SK-N-SH (cell line): Measurements from ENCODE around the gene SIDT1. TPM values are rescaled to one million over a fixed set of nuclear protein-coding genes. Genes with fewer than 3 reads are reported as not detected.

ENCODE experiments used
- CTCF ChIA-PET: fragments of 300-600, 350-600 bp; formaldehyde crosslinking; extraction: SDS; loops from one replicate; lab custom pipeline; 2021; lab: Yijun Ruan, JAX
- POLR2A ChIA-PET: fragments of 350-600 bp; sonication (Branson Sonifier 250); formaldehyde crosslinking; extraction: SDS; loops from one replicate; lab custom pipeline; 2020; ENCODE audit warnings: antibody characterized with exemption, inconsistent platforms; lab: Yijun Ruan, JAX
- DNase-seq: peaks from one replicate; pipeline ENCODE4 v3.0.0; 2012
- H2AFZ ChIP-seq: fragments of 200-600 bp; sonication (generic); 2 replicates; pipeline ENCODE4 v1.8.1; 2016; ENCODE audit warnings: antibody characterized with exemption, mild to moderate bottlenecking, low read depth
- H3F3A ChIP-seq: fragments of 200-600 bp; sonication (generic); replicated peaks from 2 replicates; pipeline ENCODE3; 2016; ENCODE audit warnings: antibody characterized with exemption, mild to moderate bottlenecking; ENCODE audit not compliant: insufficient read depth
- H3K27ac ChIP-seq, 2 experiments: fragments of 200-500 bp in 1 of 2; fragments of 200-600 bp in 1 of 2; sonication (Bioruptor generic) in 1 of 2; sonication (generic), shearing (Covaris generic) in 1 of 2; 2 replicates each; pipeline versions ENCODE4 v1.5.1 to v1.6.1; 2014 to 2016; ENCODE audit warnings: low read depth in 2 of 2, inconsistent platforms in 1 of 2, low read length in 1 of 2, mild to moderate bottlenecking in 1 of 2, mixed read lengths in 1 of 2
- H3K27me3 ChIP-seq: fragments of 200-600 bp; sonication (generic), shearing (Covaris generic); 2 replicates; pipeline ENCODE4 v1.6.1; 2016; ENCODE audit warnings: mixed run types; ENCODE audit not compliant: insufficient read depth
- H3K36me3 ChIP-seq, 2 experiments: fragments of 200-500 bp in 1 of 2; fragments of 200-600 bp in 1 of 2; sonication (Bioruptor generic) in 1 of 2; sonication (generic) in 1 of 2; replicated peaks in 1 of 2; 2 replicates each; pipeline versions ENCODE3 to v1.5.1; 2014 to 2016; ENCODE audit warnings: low read length in 1 of 2, mild to moderate bottlenecking in 1 of 2; ENCODE audit not compliant: insufficient read depth in 2 of 2, control insufficient read depth in 1 of 2
- H3K4me1 ChIP-seq, 2 experiments: fragments of 200-500 bp in 1 of 2; fragments of 200-600 bp in 1 of 2; sonication (Bioruptor generic) in 1 of 2; sonication (generic), shearing (Covaris generic) in 1 of 2; 2 replicates each; pipeline versions ENCODE4 v1.5.1 to v1.6.1; 2014 to 2016; ENCODE audit warnings: low read depth in 1 of 2, low read length in 1 of 2, mixed run types in 1 of 2; ENCODE audit not compliant: insufficient read depth in 2 of 2, control insufficient read depth in 1 of 2
- H3K4me2 ChIP-seq: fragments of 200-600 bp; sonication (generic), shearing (Covaris generic); 2 replicates; pipeline ENCODE4 v1.6.1; 2017; ENCODE audit warnings: mixed run types
- H3K4me3 ChIP-seq, 2 experiments: fragments of 200-500 bp in 1 of 2; fragments of 200-600 bp in 1 of 2; sonication (Bioruptor generic) in 1 of 2; sonication (generic), shearing (Covaris generic) in 1 of 2; 2 replicates each; pipeline versions ENCODE4 v1.5.1 to v1.8.1; 2014 to 2016; ENCODE audit warnings: low read depth in 2 of 2, inconsistent platforms in 1 of 2, low read length in 1 of 2, mild to moderate bottlenecking in 1 of 2, mixed read lengths in 1 of 2, moderate library complexity in 1 of 2
- H3K79me2 ChIP-seq: fragments of 200-600 bp; sonication (generic); 2 replicates; pipeline ENCODE4 v1.8.1; 2017; ENCODE audit warnings: mild to moderate bottlenecking; ENCODE audit not compliant: insufficient read depth
- H3K9ac ChIP-seq: fragments of 200-600 bp; sonication (generic); 2 replicates; pipeline ENCODE4 v1.6.1; 2017; ENCODE audit warnings: mixed run types
- H3K9me2 ChIP-seq: fragments of 200-600 bp; sonication (generic); 2 replicates; pipeline ENCODE4 v1.6.1; 2017; ENCODE audit warnings: mixed run types
- H3K9me3 ChIP-seq: fragments of 200-600 bp; sonication (generic); 2 replicates; pipeline ENCODE4 v1.6.1; 2017; ENCODE audit warnings: mixed run types, mild to moderate bottlenecking, moderate library complexity
- H4K20me1 ChIP-seq: fragments of 200-600 bp; sonication (generic); 2 replicates; pipeline ENCODE4 v1.6.1; 2017; ENCODE audit warnings: mild to moderate bottlenecking, mixed run types; ENCODE audit not compliant: insufficient read depth
- CHD2 ChIP-seq: fragments of 150-350 bp; IDR thresholded peaks from 2 replicates; pipeline ENCODE4 v1.6.1; 2018; ENCODE audit warnings: low read length; ENCODE audit not compliant: partially characterized antibody
- CTCF ChIP-seq: fragments of 200-600 bp; sonication (generic); IDR thresholded peaks from 2 replicates; pipeline ENCODE4 v1.6.1; 2017; ENCODE audit warnings: antibody characterized with exemption, mild to moderate bottlenecking, moderate library complexity
- ELF1 ChIP-seq: IDR thresholded peaks from 2 replicates; pipeline ENCODE4 v1.4.0; 2012
- EP300 ChIP-seq, 2 experiments: IDR thresholded peaks; 2 replicates each; pipeline versions ENCODE4 v1.4.0 to v1.6.1; 2012; ENCODE audit warnings: borderline replicate concordance in 1 of 2, low read depth in 1 of 2, low read length in 1 of 2
- EZH2phosphoT487 ChIP-seq: fragments of 200-600 bp; sonication (generic); IDR thresholded peaks from 2 replicates; pipeline ENCODE4 v1.6.1; 2017; ENCODE audit warnings: low read depth, mixed run types, mild to moderate bottlenecking, antibody characterized with exemption, moderate library complexity, borderline replicate concordance
- FOXJ3 ChIP-seq: sonication (generic); formaldehyde crosslinking; IDR thresholded peaks from 2 replicates; pipeline ENCODE4 v1.5.1; 2020; ENCODE audit warnings: mild to moderate bottlenecking, missing genetic modification reagents
- GATA2 ChIP-seq: sonication (generic); formaldehyde crosslinking; IDR thresholded peaks from 2 replicates; pipeline ENCODE4 v1.5.0; 2020; ENCODE audit warnings: mild to moderate bottlenecking, missing genetic modification reagents
- MAX ChIP-seq: IDR thresholded peaks from 2 replicates; pipeline ENCODE4 v1.4.0; 2012; ENCODE audit warnings: low read depth
- NFIC ChIP-seq: IDR thresholded peaks from 2 replicates; pipeline ENCODE4 v1.4.0; 2012; ENCODE audit warnings: borderline replicate concordance
- NRF1 ChIP-seq: IDR thresholded peaks from 2 replicates; pipeline ENCODE4 v1.6.1; 2012; ENCODE audit warnings: low read depth, mild to moderate bottlenecking, low read length
- RCOR1 ChIP-seq: fragments of 150-350 bp; IDR thresholded peaks from 2 replicates; pipeline ENCODE4 v1.6.1; 2017; ENCODE audit warnings: antibody characterized with exemption, low read length
- RXRA ChIP-seq: IDR thresholded peaks from 2 replicates; pipeline ENCODE4 v1.4.0; 2012; ENCODE audit warnings: low read depth, mild to moderate bottlenecking, borderline replicate concordance
- SMC3 ChIP-seq: IDR thresholded peaks from 2 replicates; pipeline ENCODE4 v1.6.1; 2012; ENCODE audit warnings: low read depth, low read length, improper control_type of control experiment
- TCF12 ChIP-seq: IDR thresholded peaks from 2 replicates; pipeline ENCODE4 v1.4.0; 2012
- TEAD4 ChIP-seq: IDR thresholded peaks from 2 replicates; pipeline ENCODE4 v1.4.0; 2012; ENCODE audit warnings: mild to moderate bottlenecking, borderline replicate concordance; ENCODE audit not compliant: insufficient read depth
- USF1 ChIP-seq: IDR thresholded peaks from 2 replicates; pipeline ENCODE4 v1.4.0; 2012; ENCODE audit warnings: low read depth, borderline replicate concordance
- YY1 ChIP-seq: IDR thresholded peaks from 2 replicates; pipeline ENCODE4 v1.4.0; 2012; ENCODE audit warnings: low read depth, mild to moderate bottlenecking
- WGBS: methylation state at CpG from one replicate; pipeline ENCODE4 v1.1.6; 2017; ENCODE audit warnings: low lambda C conversion rate; 5-methylcytosine and 5-hydroxymethylcytosine counted together
- polyA plus RNA-seq, 3 experiments: library from polyadenylated mRNA; depleted of rRNA; stranded (reverse); fragments of >200 nt; gene quantifications; 2 replicates each; pipeline ENCODE4 v1.2.3, GENCODE V29; 2012
- TF ChIP-seq, protein P1 (sequence below): IDR thresholded peaks from 2 replicates; pipeline ENCODE4; 2012
- TF ChIP-seq, protein P2 (sequence below): IDR thresholded peaks from 2 replicates; pipeline ENCODE4 v1.4.0; 2012; ENCODE audit warnings: low read depth, borderline replicate concordance

The SIDT1 gene
- polyA plus RNA-seq, 1 of the 3 experiments (the other 2 are of a cell fraction), result 0.02 TPM

- no peak overlapping the region for H3K4me3 ChIP-seq
- H3K27me3 ChIP-seq, result no peaks in the 10 kb centered on the region; the same call in 1 of the 2 replicates
- no peak overlapping the region for H3K9ac ChIP-seq
- ChIA-PET POLR2A (no interaction called here), CTCF (no interaction called here)
- H3K9me2 ChIP-seq, result no peaks in the 10 kb centered on the region
- no peaks in the 10 kb centered on the region for H3F3A ChIP-seq
- no peaks in the 10 kb centered on the region for H4K20me1 ChIP-seq
- TF ChIP-seq YY1, result no peak
- TF ChIP-seq TCF12, result no peak
- no peak for TF ChIP-seq NFIC
- no peak for TF ChIP-seq ELF1
- no peak for TF ChIP-seq FOXJ3
- no peak for TF ChIP-seq RCOR1
- TF ChIP-seq RXRA, result no peak
- TF ChIP-seq, protein P1, sequence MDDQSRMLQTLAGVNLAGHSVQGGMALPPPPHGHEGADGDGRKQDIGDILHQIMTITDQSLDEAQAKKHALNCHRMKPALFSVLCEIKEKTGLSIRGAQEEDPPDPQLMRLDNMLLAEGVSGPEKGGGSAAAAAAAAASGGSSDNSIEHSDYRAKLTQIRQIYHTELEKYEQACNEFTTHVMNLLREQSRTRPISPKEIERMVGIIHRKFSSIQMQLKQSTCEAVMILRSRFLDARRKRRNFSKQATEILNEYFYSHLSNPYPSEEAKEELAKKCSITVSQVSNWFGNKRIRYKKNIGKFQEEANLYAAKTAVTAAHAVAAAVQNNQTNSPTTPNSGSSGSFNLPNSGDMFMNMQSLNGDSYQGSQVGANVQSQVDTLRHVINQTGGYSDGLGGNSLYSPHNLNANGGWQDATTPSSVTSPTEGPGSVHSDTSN, result no peak
- TF ChIP-seq CHD2, result no peak
- no peak for TF ChIP-seq GATA2 (CRISPR knock-in tag)
- TF ChIP-seq CTCF, result no peak
- TF ChIP-seq USF1, result no peak
- TF ChIP-seq SMC3, result no peak
- no peak for TF ChIP-seq NRF1
- no peak for TF ChIP-seq EP300 (IDR thresholded peaks at IDR 0.05; ENCODE audit: borderline replicate concordance in 1 of 2, low read depth in 1 of 2, low read length in 1 of 2)
- TF ChIP-seq EZH2phosphoT487, result no peak
- no peak for TF ChIP-seq MAX
- no peak for TF ChIP-seq TEAD4
- TF ChIP-seq, protein P2, sequence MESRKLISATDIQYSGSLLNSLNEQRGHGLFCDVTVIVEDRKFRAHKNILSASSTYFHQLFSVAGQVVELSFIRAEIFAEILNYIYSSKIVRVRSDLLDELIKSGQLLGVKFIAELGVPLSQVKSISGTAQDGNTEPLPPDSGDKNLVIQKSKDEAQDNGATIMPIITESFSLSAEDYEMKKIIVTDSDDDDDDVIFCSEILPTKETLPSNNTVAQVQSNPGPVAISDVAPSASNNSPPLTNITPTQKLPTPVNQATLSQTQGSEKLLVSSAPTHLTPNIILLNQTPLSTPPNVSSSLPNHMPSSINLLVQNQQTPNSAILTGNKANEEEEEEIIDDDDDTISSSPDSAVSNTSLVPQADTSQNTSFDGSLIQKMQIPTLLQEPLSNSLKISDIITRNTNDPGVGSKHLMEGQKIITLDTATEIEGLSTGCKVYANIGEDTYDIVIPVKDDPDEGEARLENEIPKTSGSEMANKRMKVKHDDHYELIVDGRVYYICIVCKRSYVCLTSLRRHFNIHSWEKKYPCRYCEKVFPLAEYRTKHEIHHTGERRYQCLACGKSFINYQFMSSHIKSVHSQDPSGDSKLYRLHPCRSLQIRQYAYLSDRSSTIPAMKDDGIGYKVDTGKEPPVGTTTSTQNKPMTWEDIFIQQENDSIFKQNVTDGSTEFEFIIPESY, result no peak
- no peaks in the 10 kb centered on the region for H3K36me3 ChIP-seq
- H3K4me2 ChIP-seq, result no peak overlapping the region
- H2AFZ ChIP-seq, result no peak overlapping the region
- 50% methylated on average over 1 of the region's 1 CpG for WGBS
- H3K9me3 ChIP-seq, result no peaks in the 10 kb centered on the region
- no peak for DNase-seq
- H3K79me2 ChIP-seq, result no peaks in the 10 kb centered on the region
- H3K27ac ChIP-seq, result no peak overlapping the region
- no peaks in the 10 kb centered on the region for H3K4me1 ChIP-seq
Measured at GRCh38 chr3:113585228-113585627, 52.9 kb downstream of the SIDT1 start.
